Breast epithelium (tissue), 3 donors: ENCODE results near the gene FCF1.

ENCODE experiments used
- POLR2AphosphoS5 ChIP-seq, 3 donors: sonication (generic); formaldehyde crosslinking; IDR thresholded peaks; one replicate each; pipeline ENCODE4 v1.6.1; 2017; ENCODE audit warnings: antibody characterized with exemption in 3 of 3
- TF ChIP-seq, protein P1 (sequence below), 3 donors: fragments of 450-650 bp; IDR thresholded peaks; one replicate each; pipeline ENCODE4 v1.5.1; 2016 to 2017; ENCODE audit warnings: antibody characterized with exemption in 3 of 3, mild to moderate bottlenecking in 3 of 3, moderate library complexity in 3 of 3

DNA sequence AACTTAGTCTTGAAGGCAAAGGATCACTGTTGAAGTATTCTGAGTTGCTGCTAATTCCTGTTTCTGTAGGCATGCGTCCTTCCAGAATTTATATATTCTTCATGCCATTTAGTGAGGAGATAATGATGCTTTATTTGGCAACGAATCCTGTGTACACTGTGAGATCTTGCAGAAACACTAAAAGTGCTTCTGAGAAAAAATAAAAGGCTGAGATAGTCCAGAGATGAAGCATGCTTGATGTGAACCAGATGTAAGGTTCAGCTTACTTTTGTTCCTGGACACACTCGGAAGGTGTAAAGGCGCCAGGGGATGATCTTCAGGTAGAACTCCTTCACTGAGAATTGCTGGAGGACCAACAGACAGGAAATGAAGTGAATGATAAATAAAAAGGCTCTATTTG, 39.2 kb upstream of the FCF1 start:
- TF ChIP-seq, protein P1, sequence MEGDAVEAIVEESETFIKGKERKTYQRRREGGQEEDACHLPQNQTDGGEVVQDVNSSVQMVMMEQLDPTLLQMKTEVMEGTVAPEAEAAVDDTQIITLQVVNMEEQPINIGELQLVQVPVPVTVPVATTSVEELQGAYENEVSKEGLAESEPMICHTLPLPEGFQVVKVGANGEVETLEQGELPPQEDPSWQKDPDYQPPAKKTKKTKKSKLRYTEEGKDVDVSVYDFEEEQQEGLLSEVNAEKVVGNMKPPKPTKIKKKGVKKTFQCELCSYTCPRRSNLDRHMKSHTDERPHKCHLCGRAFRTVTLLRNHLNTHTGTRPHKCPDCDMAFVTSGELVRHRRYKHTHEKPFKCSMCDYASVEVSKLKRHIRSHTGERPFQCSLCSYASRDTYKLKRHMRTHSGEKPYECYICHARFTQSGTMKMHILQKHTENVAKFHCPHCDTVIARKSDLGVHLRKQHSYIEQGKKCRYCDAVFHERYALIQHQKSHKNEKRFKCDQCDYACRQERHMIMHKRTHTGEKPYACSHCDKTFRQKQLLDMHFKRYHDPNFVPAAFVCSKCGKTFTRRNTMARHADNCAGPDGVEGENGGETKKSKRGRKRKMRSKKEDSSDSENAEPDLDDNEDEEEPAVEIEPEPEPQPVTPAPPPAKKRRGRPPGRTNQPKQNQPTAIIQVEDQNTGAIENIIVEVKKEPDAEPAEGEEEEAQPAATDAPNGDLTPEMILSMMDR (IDR thresholded peaks at IDR 0.05), result no peak
- TF ChIP-seq POLR2AphosphoS5 (IDR thresholded peaks at IDR 0.05), result no peak
